ENCODE measurements around the gene CRB1.

The CRB1 gene

DNA sequence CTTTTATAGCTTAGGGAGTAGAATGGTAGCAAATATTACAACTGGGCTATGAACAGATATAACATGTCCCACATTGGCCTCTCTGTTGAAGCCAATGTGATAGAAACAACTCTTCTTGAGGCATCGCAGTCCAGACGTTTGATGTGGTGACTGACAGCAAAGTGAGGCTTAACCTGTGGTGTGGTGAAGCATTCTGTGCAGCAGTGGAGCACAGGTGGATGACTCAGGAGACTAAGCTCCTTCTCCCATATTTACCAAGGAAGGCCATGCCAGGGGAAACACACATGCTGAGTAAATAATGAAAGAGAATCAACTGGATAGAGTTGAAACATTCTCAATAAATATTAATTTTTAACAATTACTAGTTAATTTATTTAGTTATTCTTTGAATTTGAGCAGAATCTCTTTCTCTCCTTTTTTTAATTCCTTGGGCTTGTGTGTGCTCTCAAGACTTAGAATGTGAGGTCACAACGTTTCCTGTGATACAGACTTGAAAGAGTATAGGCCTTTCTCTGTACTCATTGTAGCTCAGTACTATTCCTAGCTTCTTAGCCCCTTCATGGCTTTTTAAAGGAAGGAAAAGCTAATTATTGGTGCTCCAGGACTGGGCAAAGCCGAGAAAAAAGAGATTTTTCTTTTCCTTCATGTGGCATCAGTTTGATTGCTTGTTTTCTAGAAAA lies 17.6 kb downstream of the CRB1 start:
- H3K9me3 ChIP-seq (ENCODE audit: insufficient read depth, low read length) = no peaks in the 10 kb centered on the region
- H3K4me3 ChIP-seq (ENCODE audit: insufficient read depth, low read length, poor library complexity, severe bottlenecking) = no peak overlapping the region
- no peaks in the 10 kb centered on the region for H3K79me2 ChIP-seq (ENCODE audit: insufficient read depth, low read length)
- no peaks in the 10 kb centered on the region for H3F3A ChIP-seq (ENCODE audit: insufficient read depth)
- no peak overlapping the region for H3K4me2 ChIP-seq (ENCODE audit: low read depth, low read length, poor library complexity, severe bottlenecking)
- no peak overlapping the region for H2AFZ ChIP-seq (ENCODE audit: low read depth, low read length, severe bottlenecking)
- no peaks in the 10 kb centered on the region for H4K20me1 ChIP-seq (ENCODE audit: low read depth, low read length)
- H3K27ac ChIP-seq (ENCODE audit: low read depth, low read length) = no peak overlapping the region
- no peaks in the 10 kb centered on the region for H3K9me2 ChIP-seq (replicated peaks; ENCODE audit: insufficient read depth, low read length)
- no peaks in the 10 kb centered on the region for H3K27me3 ChIP-seq (ENCODE audit: low read length)
- H3K36me3 ChIP-seq (ENCODE audit: low read length) = no peaks in the 10 kb centered on the region
- H3K9ac ChIP-seq (ENCODE audit: low read length) = no peak overlapping the region
- TF ChIP-seq, protein P1, sequence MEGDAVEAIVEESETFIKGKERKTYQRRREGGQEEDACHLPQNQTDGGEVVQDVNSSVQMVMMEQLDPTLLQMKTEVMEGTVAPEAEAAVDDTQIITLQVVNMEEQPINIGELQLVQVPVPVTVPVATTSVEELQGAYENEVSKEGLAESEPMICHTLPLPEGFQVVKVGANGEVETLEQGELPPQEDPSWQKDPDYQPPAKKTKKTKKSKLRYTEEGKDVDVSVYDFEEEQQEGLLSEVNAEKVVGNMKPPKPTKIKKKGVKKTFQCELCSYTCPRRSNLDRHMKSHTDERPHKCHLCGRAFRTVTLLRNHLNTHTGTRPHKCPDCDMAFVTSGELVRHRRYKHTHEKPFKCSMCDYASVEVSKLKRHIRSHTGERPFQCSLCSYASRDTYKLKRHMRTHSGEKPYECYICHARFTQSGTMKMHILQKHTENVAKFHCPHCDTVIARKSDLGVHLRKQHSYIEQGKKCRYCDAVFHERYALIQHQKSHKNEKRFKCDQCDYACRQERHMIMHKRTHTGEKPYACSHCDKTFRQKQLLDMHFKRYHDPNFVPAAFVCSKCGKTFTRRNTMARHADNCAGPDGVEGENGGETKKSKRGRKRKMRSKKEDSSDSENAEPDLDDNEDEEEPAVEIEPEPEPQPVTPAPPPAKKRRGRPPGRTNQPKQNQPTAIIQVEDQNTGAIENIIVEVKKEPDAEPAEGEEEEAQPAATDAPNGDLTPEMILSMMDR (IDR thresholded peaks at IDR 0.05; ENCODE audit: insufficient read depth, low read length, poor library complexity, severe bottlenecking) = no peak
- TF ChIP-seq EZH2phosphoT487 (conservative IDR thresholded peaks at IDR 0.05; ENCODE audit: low read length) = no peak

DNA sequence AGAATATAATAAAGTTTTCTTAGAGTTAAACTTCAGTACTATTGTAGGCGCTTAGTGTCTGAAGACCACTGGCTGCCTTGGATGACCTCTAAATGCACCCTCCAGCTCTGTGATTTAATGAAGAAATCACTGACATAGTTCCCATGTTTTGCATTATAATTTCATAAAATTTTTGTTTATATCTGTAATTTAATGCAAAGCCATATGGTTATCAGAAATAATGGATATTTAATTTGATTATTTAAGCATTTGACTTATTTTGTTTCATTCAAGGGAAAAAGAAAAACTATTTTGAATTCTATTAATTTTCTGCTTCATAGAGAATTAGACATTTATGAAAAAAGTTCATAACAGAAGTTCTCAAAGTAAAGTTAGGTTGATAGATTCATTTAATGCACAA lies 18.6 kb downstream of the CRB1 start:
- no peak overlapping the region for H3K4me2 ChIP-seq (ENCODE audit: low read depth, low read length, poor library complexity, severe bottlenecking)
- H2AFZ ChIP-seq (ENCODE audit: low read depth, low read length, severe bottlenecking) = no peak overlapping the region
- H3F3A ChIP-seq (ENCODE audit: insufficient read depth) = no peaks in the 10 kb centered on the region
- H3K36me3 ChIP-seq (ENCODE audit: low read length) = no peaks in the 10 kb centered on the region
- H4K20me1 ChIP-seq (ENCODE audit: low read depth, low read length) = no peaks in the 10 kb centered on the region
- no peaks in the 10 kb centered on the region for H3K27me3 ChIP-seq (ENCODE audit: low read length)
- H3K9ac ChIP-seq (ENCODE audit: low read length) = no peak overlapping the region
- H3K27ac ChIP-seq (ENCODE audit: low read depth, low read length) = no peak overlapping the region
- H3K9me2 ChIP-seq (replicated peaks; ENCODE audit: insufficient read depth, low read length) = no peaks in the 10 kb centered on the region
- no peak for TF ChIP-seq EZH2phosphoT487 (conservative IDR thresholded peaks at IDR 0.05; ENCODE audit: low read length)
- TF ChIP-seq, protein P1 (IDR thresholded peaks at IDR 0.05; ENCODE audit: insufficient read depth, low read length, poor library complexity, severe bottlenecking) = no peak
- H3K9me3 ChIP-seq (ENCODE audit: insufficient read depth, low read length) = no peaks in the 10 kb centered on the region
- H3K79me2 ChIP-seq (ENCODE audit: insufficient read depth, low read length) = no peaks in the 10 kb centered on the region
- H3K4me3 ChIP-seq (ENCODE audit: insufficient read depth, low read length, poor library complexity, severe bottlenecking) = no peak overlapping the region

DNA sequence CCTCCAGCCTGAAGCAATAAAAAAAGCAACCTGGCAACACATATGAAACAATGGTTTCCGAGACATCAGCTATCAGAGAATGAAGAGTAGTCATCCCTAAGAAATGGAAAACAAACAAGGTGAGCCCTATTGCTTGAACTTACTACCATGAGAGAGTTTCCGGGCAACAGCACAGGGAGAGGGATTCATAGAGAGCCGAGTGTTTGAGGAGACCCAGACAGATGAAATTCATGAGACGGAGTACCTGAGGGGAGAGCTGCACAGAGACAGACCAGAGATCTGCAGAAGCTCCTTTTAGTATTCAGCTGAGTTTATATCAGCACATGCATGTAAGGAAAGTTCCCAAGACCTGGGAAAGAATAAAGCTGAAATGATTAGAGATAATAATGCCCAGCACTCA lies 19.8 kb downstream of the CRB1 start:
- H3F3A ChIP-seq (ENCODE audit: insufficient read depth) = no peaks in the 10 kb centered on the region
- H2AFZ ChIP-seq (ENCODE audit: low read depth, low read length, severe bottlenecking) = no peak overlapping the region
- H3K9me2 ChIP-seq (replicated peaks; ENCODE audit: insufficient read depth, low read length) = no peaks in the 10 kb centered on the region
- TF ChIP-seq EZH2phosphoT487 (conservative IDR thresholded peaks at IDR 0.05; ENCODE audit: low read length) = no peak
- TF ChIP-seq, protein P1 (IDR thresholded peaks at IDR 0.05; ENCODE audit: insufficient read depth, low read length, poor library complexity, severe bottlenecking) = no peak
- no peak overlapping the region for H3K9ac ChIP-seq (ENCODE audit: low read length)
- H3K9me3 ChIP-seq (ENCODE audit: insufficient read depth, low read length) = no peaks in the 10 kb centered on the region
- H3K4me2 ChIP-seq (ENCODE audit: low read depth, low read length, poor library complexity, severe bottlenecking) = no peak overlapping the region
- H4K20me1 ChIP-seq (ENCODE audit: low read depth, low read length) = no peaks in the 10 kb centered on the region
- no peak overlapping the region for H3K27ac ChIP-seq (ENCODE audit: low read depth, low read length)
- H3K4me3 ChIP-seq (ENCODE audit: insufficient read depth, low read length, poor library complexity, severe bottlenecking) = no peak overlapping the region
- H3K79me2 ChIP-seq (ENCODE audit: insufficient read depth, low read length) = no peaks in the 10 kb centered on the region
- no peaks in the 10 kb centered on the region for H3K36me3 ChIP-seq (ENCODE audit: low read length)
- H3K27me3 ChIP-seq (ENCODE audit: low read length) = no peaks in the 10 kb centered on the region

Measured in SU-DHL-6 (cell line).